ENCODE results near the gene RAD52.

- TF ChIP-seq CTCF (IDR thresholded peaks at IDR 0.05; ENCODE audit: low read length) (no peak), EZH2 (optimal IDR thresholded peaks at IDR 0.05; ENCODE audit: low read depth, low read length) (no peak), EZH2phosphoT487 (IDR thresholded peaks at IDR 0.05; ENCODE audit: low read length) (no peak)
Measured at GRCh38 chr12:968545-968944, 19.1 kb upstream of the RAD52 start.
